ENCODE results near the gene HS6ST1. TPM values are rescaled to one million over a fixed set of nuclear protein-coding genes. Genes with fewer than 3 reads are reported as not detected.

HS6ST1 gene
- total and polyA plus RNA-seq, 3 donors from 2014 or later, result 58.7 to 203 (median 143) TPM

GRCh38 chr2:128324008-128324896, 5.6 kb upstream of the HS6ST1 start:
- 60 to 94% methylated on average over 3 to 9 of the region's 11 CpGs for WGBS, 2 donors
- intact Hi-C loops (cut with DNase I; ENCODE audit: low total_unique reads), result loop anchor here (10.0 kb wide), 1 partner anchor 411 kb away; no protein-coding TSS in a partner anchor

GRCh38 chr2:128323555-128323931, 4.9 kb upstream of the HS6ST1 start:
- Histone ChIP-seq H3K27me3 (no peaks in the 10 kb centered on the region), H3K4me1 (peaks cover 21% of the 10 kb centered on the region), H3K4me3 (no peak overlapping the region), H3K36me3 (ENCODE audit: low read depth, missing control alignments) (no peaks in the 10 kb centered on the region), H3K27ac (no peak overlapping the region), H3K9me3 (no peaks in the 10 kb centered on the region)
- no peak for TF ChIP-seq POLR2A (IDR thresholded peaks at IDR 0.05)
- no peak for TF ChIP-seq CTCF (IDR thresholded peaks at IDR 0.05)
- DNase-seq, result no peak
- intact Hi-C loops (cut with DNase I; ENCODE audit: low total_unique reads), result loop anchor here (10.0 kb wide), 1 partner anchor 411 kb away; no protein-coding TSS in a partner anchor
- WGBS, 2 donors, result 68 to 86% methylated on average over 4 to 8 of the region's 8 CpGs

More at GRCh38 chr2:128324008-128324896, 5.6 kb upstream of the HS6ST1 start:
- Histone ChIP-seq H3K4me1 (peaks cover 17% of the 10 kb centered on the region), H3K4me3 (no peak overlapping the region), H3K27me3 (no peaks in the 10 kb centered on the region), H3K9me3 (no peaks in the 10 kb centered on the region), H3K27ac (no peak overlapping the region), H3K36me3 (ENCODE audit: low read depth, missing control alignments) (no peaks in the 10 kb centered on the region)
- TF ChIP-seq POLR2A (IDR thresholded peaks at IDR 0.05), result no peak
- no peak for TF ChIP-seq CTCF (IDR thresholded peaks at IDR 0.05)
- DNase-seq, result peak; percentile 12

- H3K27ac ChIP-seq, result peak overlapping the region; percentile 77 to 90
- intact Hi-C loops (cut with DNase I; ENCODE audit: low total_unique reads), result loop anchor here (10.0 kb wide), 1 partner anchor 412 kb away; no protein-coding TSS in a partner anchor
- WGBS, 2 donors, result 47 to 53% methylated on average over 14 to 29 of the region's 29 CpGs
- no peaks in the 10 kb centered on the region for H3K9me3 ChIP-seq
- H3K27me3 ChIP-seq, result no peaks in the 10 kb centered on the region
- peaks cover 21% of the 10 kb centered on the region for H3K4me1 ChIP-seq
- no peak for TF ChIP-seq CTCF (IDR thresholded peaks at IDR 0.05)
- no peak for TF ChIP-seq POLR2A (IDR thresholded peaks at IDR 0.05)
- H3K4me3 ChIP-seq, result peak overlapping the region; percentile 55 to 66
- no peaks in the 10 kb centered on the region for H3K36me3 ChIP-seq (ENCODE audit: low read depth, missing control alignments)
- peak; percentile 28 for DNase-seq
Measured at GRCh38 chr2:128322715-128323554, 4.3 kb upstream of the HS6ST1 start.

GRCh38 chr2:128321784-128322714, 3.4 kb upstream of the HS6ST1 start:
- intact Hi-C loops (cut with DNase I; ENCODE audit: low total_unique reads), result loop anchor here (10.0 kb wide), 1 partner anchor 413 kb away; no protein-coding TSS in a partner anchor
- peak overlapping the region; percentile 55 to 66 for H3K4me3 ChIP-seq
- H3K9me3 ChIP-seq, result no peaks in the 10 kb centered on the region
- WGBS, 2 donors, result 4% methylated on average over 27 to 81 of the region's 91 CpGs
- H3K4me1 ChIP-seq, result peaks cover 23% of the 10 kb centered on the region
- peak overlapping the region; percentile 77 to 90 for H3K27ac ChIP-seq
- TF ChIP-seq POLR2A (IDR thresholded peaks at IDR 0.05) (no peak), CTCF (IDR thresholded peaks at IDR 0.05) (peak; percentile 88 to 98 (median 94))
- H3K27me3 ChIP-seq, result no peaks in the 10 kb centered on the region
- no peaks in the 10 kb centered on the region for H3K36me3 ChIP-seq (ENCODE audit: low read depth, missing control alignments)
- peak; percentile 92 for DNase-seq

Data from testis (tissue), 3 donors.